IPS-20b (cell line): ENCODE results near the gene TWF2.

Source experiments
- H3K27ac ChIP-seq: one replicate; pipeline ENCODE4 v1.5.1; 2013; ENCODE audit warnings: low read length
- H3K27me3 ChIP-seq: 2 replicates; pipeline ENCODE4 v1.6.1; 2013; ENCODE audit warnings: mild to moderate bottlenecking, low read length, inconsistent platforms; ENCODE audit not compliant: insufficient read depth
- H3K36me3 ChIP-seq: 2 replicates; pipeline ENCODE4 v1.6.1; 2013; ENCODE audit warnings: low read depth, mild to moderate bottlenecking, inconsistent platforms, low read length, moderate library complexity; ENCODE audit not compliant: insufficient read depth
- H3K4me1 ChIP-seq: 2 replicates; pipeline ENCODE4 v1.6.1; 2013; ENCODE audit warnings: mild to moderate bottlenecking, control low read depth, inconsistent platforms, low read length, moderate library complexity; ENCODE audit not compliant: insufficient read depth
- H3K4me3 ChIP-seq: 2 replicates; pipeline ENCODE4 v1.5.1; 2013; ENCODE audit warnings: mild to moderate bottlenecking, low read length, inconsistent platforms
- H3K9ac ChIP-seq: 2 replicates; pipeline ENCODE4 v1.6.1; 2013; ENCODE audit warnings: low read depth, mild to moderate bottlenecking, inconsistent platforms, low read length, moderate library complexity
- H3K9me3 ChIP-seq: 2 replicates; pipeline ENCODE4 v1.6.1; 2013; ENCODE audit warnings: mild to moderate bottlenecking, low read depth, low read length, inconsistent platforms; ENCODE audit not compliant: insufficient read depth

The TWF2 gene

GRCh38 chr3:52234516-52235447, 4.2 kb downstream of the TWF2 start:
- no peaks in the 10 kb centered on the region for H3K27me3 ChIP-seq
- H3K4me3 ChIP-seq, result no peak overlapping the region
- peaks cover 18% of the 10 kb centered on the region for H3K4me1 ChIP-seq
- H3K36me3 ChIP-seq, result peaks cover 19% of the 10 kb centered on the region
- no peak overlapping the region for H3K9ac ChIP-seq
- no peaks in the 10 kb centered on the region for H3K9me3 ChIP-seq
- no peak overlapping the region for H3K27ac ChIP-seq

GRCh38 chr3:52233968-52234367, 5.0 kb downstream of the TWF2 start:
- H3K27ac ChIP-seq, result no peak overlapping the region
- peaks cover 18% of the 10 kb centered on the region for H3K4me1 ChIP-seq
- peaks cover 26% of the 10 kb centered on the region for H3K36me3 ChIP-seq
- H3K9ac ChIP-seq, result no peak overlapping the region
- no peak overlapping the region for H3K4me3 ChIP-seq
- H3K27me3 ChIP-seq, result no peaks in the 10 kb centered on the region
- H3K9me3 ChIP-seq, result no peaks in the 10 kb centered on the region

GRCh38 chr3:52233108-52233591, 5.8 kb downstream of the TWF2 start:
- no peak overlapping the region for H3K9ac ChIP-seq
- H3K4me1 ChIP-seq, result peaks cover 14% of the 10 kb centered on the region
- no peak overlapping the region for H3K27ac ChIP-seq
- no peaks in the 10 kb centered on the region for H3K27me3 ChIP-seq
- H3K9me3 ChIP-seq, result no peaks in the 10 kb centered on the region
- H3K4me3 ChIP-seq, result no peak overlapping the region
- H3K36me3 ChIP-seq, result peaks cover 32% of the 10 kb centered on the region

GRCh38 chr3:52232279-52233107, 6.5 kb downstream of the TWF2 start:
- Histone ChIP-seq H3K9me3 (no peaks in the 10 kb centered on the region), H3K9ac (no peak overlapping the region), H3K36me3 (peaks cover 32% of the 10 kb centered on the region), H3K4me1 (peaks cover 10% of the 10 kb centered on the region), H3K4me3 (no peak overlapping the region), H3K27ac (no peak overlapping the region), H3K27me3 (no peaks in the 10 kb centered on the region)

GRCh38 chr3:52231502-52232278, 7.3 kb downstream of the TWF2 start:
- Histone ChIP-seq H3K36me3 (peaks cover 32% of the 10 kb centered on the region), H3K27ac (no peak overlapping the region), H3K9me3 (no peaks in the 10 kb centered on the region), H3K27me3 (no peaks in the 10 kb centered on the region), H3K4me3 (no peak overlapping the region), H3K9ac (no peak overlapping the region), H3K4me1 (peaks cover 2% of the 10 kb centered on the region; the same call in 1 of the 2 replicates)

GRCh38 chr3:52230889-52231499, 8.0 kb downstream of the TWF2 start:
- Histone ChIP-seq H3K4me1 (no peaks in the 10 kb centered on the region), H3K4me3 (no peak overlapping the region), H3K36me3 (peaks cover 32% of the 10 kb centered on the region), H3K9ac (no peak overlapping the region), H3K27ac (no peak overlapping the region), H3K27me3 (no peaks in the 10 kb centered on the region), H3K9me3 (no peaks in the 10 kb centered on the region)

GRCh38 chr3:52230461-52230860, 8.5 kb downstream of the TWF2 start:
- Histone ChIP-seq H3K27ac (no peak overlapping the region), H3K4me3 (no peak overlapping the region), H3K27me3 (no peaks in the 10 kb centered on the region), H3K9me3 (no peaks in the 10 kb centered on the region), H3K4me1 (no peaks in the 10 kb centered on the region), H3K36me3 (peaks cover 32% of the 10 kb centered on the region), H3K9ac (no peak overlapping the region)

- Histone ChIP-seq H3K9me3 (no peaks in the 10 kb centered on the region), H3K4me1 (no peaks in the 10 kb centered on the region), H3K9ac (no peak overlapping the region), H3K4me3 (no peak overlapping the region), H3K36me3 (peaks cover 32% of the 10 kb centered on the region), H3K27ac (no peak overlapping the region), H3K27me3 (no peaks in the 10 kb centered on the region)
Observed at GRCh38 chr3:52229656-52230055, 9.3 kb downstream of the TWF2 start.

- no peaks in the 10 kb centered on the region for H3K4me1 ChIP-seq
- H3K27me3 ChIP-seq, result no peaks in the 10 kb centered on the region
- peaks cover 29% of the 10 kb centered on the region for H3K36me3 ChIP-seq
- no peak overlapping the region for H3K27ac ChIP-seq
- no peak overlapping the region for H3K9ac ChIP-seq
- H3K9me3 ChIP-seq, result no peaks in the 10 kb centered on the region
- no peak overlapping the region for H3K4me3 ChIP-seq
Observed at GRCh38 chr3:52228751-52229291, 10.1 kb downstream of the TWF2 start.

- no peak overlapping the region for H3K27ac ChIP-seq
- no peak overlapping the region for H3K4me3 ChIP-seq
- no peak overlapping the region for H3K9ac ChIP-seq
- peaks cover 29% of the 10 kb centered on the region for H3K36me3 ChIP-seq
- H3K9me3 ChIP-seq, result no peaks in the 10 kb centered on the region
- no peaks in the 10 kb centered on the region for H3K27me3 ChIP-seq
- no peaks in the 10 kb centered on the region for H3K4me1 ChIP-seq
Observed at GRCh38 chr3:52228266-52228665, 10.7 kb downstream of the TWF2 start.

GRCh38 chr3:52227766-52228165, 11.2 kb downstream of the TWF2 start:
- Histone ChIP-seq H3K27ac (no peak overlapping the region), H3K27me3 (no peaks in the 10 kb centered on the region), H3K4me3 (no peak overlapping the region), H3K9ac (no peak overlapping the region), H3K9me3 (no peaks in the 10 kb centered on the region), H3K4me1 (no peaks in the 10 kb centered on the region), H3K36me3 (peaks cover 29% of the 10 kb centered on the region)
